ENCODE data around the gene LRRC74B.
"Not testable (repeated sequence)": the region's sequence is repeated elsewhere in the genome, so short reads cannot be mapped to it uniquely, and the experiment has no call there.

Gene LRRC74B

DNA sequence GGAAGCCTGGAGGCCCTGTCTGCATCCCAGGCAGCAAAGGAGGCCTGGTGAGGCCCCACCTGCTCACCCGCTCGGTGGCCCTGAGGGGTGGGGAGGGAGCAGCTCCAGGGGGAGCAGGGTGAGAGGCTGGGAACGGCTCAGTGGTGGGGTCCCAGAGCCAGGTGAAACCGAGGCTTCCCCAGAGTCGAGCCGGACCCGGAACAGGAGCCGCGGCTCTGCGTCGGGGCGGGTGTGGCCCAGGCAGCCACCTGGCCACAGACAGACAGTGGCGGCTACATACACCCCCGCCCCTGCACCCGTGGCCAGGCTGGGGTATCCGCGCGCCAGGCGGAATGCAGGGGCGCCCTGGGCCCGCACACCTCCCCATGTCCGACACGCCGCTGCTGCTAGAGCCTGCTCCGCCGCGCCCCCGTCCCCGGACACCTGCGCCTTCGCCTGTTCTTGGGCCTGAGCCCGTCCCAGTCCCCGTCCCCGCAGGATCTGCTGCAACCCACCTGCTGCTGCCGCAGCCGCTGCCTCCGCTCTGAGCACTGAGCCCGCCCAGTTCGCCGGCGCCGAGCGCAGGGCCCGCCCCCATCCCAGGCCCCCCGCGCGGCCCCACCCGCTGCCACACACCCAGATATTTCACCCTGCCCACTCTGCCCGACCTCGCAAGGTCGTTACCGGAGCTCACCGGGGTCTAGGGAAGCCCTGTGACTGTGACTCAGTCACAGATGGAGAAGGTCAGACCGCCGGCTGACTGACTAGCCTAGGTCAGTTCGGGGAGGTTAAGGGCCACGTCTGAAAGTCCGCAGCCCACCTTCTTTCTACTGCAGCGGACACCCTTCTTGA lies 13.5 kb upstream of the LRRC74B start, which contains the start of gene SLC7A4:
Gene SLC7A4 (minus strand): TSS at position 525 of the 831 bp plus-strand sequence. CDS start 749 bp downstream, outside the sequence.
- peak; percentile 27 for DNase-seq (ENCODE audit: low spot score)

DNA sequence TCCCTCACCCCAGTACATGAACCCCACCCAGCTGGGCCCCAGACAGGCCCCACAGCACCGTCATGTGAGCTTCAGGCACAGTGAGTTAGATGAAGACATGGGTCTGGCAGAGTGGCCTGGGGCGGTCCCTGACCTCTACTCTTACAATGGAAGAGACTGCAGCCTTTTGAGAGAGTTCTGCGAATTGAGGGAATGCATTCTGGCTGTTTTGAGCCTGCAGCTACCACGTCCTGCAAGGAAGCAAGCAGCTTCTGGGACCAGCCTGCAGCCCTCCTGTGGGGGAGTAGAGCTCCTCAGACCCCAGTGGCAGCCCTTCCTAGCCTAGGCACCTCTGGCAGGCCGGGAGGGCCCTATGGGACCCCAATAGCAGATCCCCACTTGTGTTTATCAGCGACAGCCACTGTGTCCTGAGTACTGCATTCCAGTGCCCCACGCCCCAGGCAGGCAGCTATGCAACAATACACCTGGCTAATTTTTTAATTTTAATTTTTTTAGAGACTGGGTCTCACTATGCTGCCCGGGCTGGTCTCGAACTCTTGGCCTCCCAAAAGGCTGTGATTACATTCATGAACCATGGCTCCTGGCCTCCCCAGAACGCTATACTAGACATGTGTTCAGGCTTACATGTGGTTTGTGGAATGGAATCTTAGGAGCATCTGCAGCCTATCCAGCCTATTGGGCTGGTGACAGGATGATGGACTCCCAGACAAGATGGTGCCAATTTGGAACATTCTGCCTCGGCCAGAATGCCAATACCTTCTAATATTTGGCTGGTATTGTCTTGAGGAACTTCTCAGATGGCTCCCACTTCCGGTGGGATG lies 12.7 kb upstream of the LRRC74B start:
- DNase-seq (ENCODE audit: low spot score): no peak

DNA sequence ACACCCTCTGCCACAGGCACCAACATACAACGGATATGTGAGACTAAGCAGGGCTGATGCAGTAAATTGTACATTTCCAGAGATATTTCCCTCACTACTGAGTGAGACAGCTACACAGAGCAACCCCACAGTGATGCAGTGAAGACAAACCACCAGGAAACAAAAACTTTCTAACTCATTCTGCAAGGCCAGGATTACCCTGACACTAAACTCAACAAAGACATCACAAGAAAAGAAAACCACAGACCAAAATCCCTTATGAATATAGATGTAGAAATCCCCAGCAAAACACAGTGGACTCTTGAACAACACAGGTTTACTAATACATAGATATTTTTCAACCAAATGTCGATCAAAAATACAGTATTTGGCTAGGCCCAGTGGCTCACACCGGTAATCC lies 11.9 kb upstream of the LRRC74B start:
- no peak for DNase-seq (ENCODE audit: low spot score)

- no peak for DNase-seq (ENCODE audit: low spot score)
Observed at GRCh38 chr22:21034989-21035388, 10.8 kb upstream of the LRRC74B start.

GRCh38 chr22:21038405-21038804 lies 7.3 kb upstream of the LRRC74B start:
- no peak for DNase-seq (ENCODE audit: low spot score)

DNA sequence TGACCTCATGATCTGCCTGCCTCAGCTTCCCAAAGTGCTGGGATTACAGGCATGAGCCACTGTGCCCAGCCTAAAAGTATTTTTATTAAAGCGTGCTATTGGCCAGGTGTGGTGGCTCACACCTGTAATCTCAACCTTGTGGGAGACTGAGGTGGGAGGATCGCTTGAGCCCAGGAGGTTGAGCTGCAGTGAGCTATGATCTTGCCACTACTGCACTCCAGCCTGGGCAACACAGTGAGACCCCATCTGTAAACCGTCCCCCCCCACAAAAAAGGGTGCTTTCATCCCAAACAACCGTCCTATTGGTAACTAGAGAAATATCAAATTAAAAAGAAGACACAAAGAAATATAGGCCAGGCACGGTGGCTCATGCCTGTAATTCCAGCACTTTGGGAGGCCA lies 6.6 kb upstream of the LRRC74B start:
- DNase-seq (ENCODE audit: low spot score): not testable (repeated sequence)

GRCh38 chr22:21041937-21042336 lies 3.8 kb upstream of the LRRC74B start:
- DNase-seq (ENCODE audit: low spot score): no peak

DNA sequence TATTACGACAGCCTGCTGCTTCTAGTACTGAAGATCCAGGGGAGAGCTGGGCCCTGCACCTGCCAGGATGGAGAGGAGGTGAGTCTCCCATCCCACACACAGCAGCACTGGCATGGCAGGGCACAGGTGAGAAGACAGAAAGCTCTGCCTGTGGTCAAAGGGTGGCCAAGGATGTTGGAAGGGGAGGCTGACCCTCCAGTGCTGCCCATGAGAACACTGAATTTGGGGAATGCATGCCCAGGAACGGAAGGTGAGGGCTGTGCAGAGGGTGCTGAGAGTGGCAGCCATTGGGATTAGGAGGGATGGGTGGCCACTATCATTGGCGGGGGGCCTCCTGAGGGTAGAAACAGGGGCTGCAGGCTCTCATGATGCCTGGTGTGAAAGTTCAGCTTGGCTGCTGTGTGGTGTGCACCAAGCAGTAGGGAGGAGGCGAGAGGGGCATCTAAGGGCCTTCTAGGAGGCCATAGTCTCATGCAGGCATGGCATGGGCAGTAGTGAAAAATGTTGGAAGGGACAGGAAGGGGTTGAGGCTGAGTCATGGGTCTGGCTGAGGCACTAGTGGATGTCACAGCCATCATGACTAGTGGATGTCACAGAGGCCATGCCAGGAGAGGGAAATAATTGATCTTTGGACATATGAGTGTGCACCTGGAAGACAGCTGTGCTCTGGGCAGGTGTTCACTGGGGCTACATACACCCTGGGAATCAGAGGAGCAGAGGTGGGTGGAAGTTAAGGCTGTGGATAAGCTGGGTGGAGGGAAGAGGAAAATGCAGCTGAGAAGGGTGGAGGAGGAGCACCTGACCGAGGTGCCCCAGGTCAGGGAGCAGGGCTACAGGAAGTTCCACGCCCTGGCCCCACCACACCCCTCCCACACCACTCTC lies 2.5 kb upstream of the LRRC74B start:
- DNase-seq (ENCODE audit: low spot score): peak; percentile 16

DNA sequence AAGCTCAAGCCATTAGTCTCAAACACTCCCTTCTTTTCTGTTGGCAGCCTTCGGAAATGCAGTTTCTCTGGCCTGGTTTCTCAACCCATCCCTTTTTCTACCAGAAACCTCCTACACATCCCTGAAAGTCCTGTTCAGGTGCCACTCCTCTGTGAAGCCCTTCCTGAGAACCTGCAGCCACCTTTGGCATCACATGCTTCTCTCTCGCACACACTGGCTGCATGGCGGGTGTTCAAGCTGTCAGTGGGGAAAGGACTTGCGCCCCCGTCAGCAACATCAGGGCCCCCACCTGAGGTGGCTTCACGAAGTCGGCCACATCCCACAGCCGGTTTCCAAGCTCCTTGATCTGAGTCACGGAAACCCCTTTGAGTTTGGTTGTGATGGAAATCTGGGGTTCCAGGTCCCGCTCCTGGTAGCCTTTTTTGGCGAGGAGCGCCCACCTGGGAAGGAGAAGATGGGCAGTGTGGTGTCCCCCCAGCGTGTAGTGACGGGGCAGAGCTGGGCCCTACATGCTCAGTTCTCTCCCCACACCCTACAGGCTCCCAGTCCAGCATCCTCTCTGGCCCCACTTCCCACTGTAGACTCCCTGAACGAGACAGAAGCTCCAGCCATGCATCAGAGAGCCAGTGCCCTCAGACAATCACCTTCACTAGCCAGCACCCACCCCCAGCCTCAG lies 1.7 kb upstream of the LRRC74B start:
- DNase-seq (ENCODE audit: low spot score): peak; percentile 16

GRCh38 chr22:21044931-21045584 lies 688 bp upstream of the LRRC74B start:
- DNase-seq (ENCODE audit: low spot score): peak; percentile 44

GRCh38 chr22:21047035-21047661 lies 1.4 kb downstream of the LRRC74B start:
- peak; percentile 17 for DNase-seq (ENCODE audit: low spot score)

DNA sequence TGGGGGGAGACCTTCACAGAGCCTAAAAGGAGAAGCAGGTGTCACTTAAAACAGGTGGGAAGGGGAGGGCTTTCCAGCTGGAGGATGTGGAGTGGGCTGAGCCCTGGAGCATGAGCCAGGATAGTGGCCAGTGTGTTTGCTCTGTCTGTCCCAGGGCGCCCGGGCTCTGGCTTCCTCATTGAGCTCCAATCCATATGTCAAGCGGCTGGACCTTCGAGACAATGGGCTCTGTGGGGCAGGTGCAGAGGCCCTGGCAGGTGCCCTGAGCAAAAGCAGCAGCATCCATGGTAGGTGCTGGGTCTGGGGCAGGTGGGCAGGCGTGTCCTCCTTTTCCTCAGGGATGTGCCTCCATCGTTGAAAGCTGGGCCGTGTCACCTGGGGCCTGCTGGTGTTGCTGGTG lies 2.0 kb downstream of the LRRC74B start:
- peak; percentile 3 for DNase-seq (ENCODE audit: low spot score)

DNA sequence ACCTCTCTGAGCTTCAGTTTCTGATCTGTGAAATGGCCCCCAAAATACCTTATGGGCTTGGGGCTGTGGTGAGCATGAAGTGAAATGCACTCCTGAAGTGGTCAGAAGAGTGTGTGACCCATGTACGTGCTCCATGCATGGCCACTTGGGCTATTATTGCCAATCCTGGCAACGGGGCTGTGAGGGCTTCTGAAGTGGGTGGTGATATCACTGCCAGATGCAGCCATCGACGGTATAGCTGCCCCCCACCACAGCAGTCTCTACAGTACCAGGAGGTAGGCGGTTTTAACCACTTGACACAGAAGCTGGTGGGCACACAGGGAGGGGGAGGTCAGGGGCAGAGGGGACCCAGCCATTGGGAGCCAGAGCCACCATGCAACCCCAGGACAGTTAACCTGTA lies 2.7 kb downstream of the LRRC74B start:
- not testable (repeated sequence) for DNase-seq (ENCODE audit: low spot score)

- DNase-seq (ENCODE audit: low spot score): not testable (repeated sequence)
Observed at GRCh38 chr22:21048965-21049364, 3.2 kb downstream of the LRRC74B start.

DNA sequence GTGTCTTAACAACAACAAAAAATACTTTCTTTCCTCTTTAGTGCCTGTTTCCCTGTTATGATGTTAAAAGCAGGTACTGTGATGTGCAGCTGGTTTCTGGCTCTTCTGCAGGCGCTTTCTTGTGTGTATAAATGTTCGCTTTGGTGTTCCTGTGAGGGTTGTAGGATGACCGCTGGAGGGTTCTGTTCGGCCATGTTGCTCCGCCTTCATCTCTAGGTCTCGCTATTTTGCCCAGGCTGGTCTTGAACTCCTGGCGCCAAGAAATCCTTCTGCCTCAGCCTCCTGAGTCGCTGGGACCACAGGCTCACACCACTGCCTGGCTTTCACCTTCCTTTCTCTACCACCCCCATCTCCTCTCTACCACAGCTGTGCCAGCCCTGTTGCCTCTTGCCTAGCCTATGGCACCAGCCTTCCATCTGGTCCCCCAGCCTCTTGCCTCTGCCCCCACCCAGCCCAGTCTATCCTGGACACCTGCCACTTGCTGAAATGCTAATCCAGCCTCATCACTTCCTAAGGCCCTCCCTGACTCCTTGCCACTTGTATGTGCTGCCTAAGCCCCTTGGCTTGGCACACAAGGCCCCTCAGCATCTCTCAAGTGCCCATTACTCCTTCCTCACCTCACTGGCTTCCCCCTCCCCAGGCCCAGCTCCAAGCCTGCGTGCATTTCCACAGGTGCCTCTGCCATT lies 5.5 kb downstream of the LRRC74B start:
- DNase-seq (ENCODE audit: low spot score): peak; percentile 65

GRCh38 chr22:21051831-21052400 lies 6.2 kb downstream of the LRRC74B start:
- DNase-seq (ENCODE audit: low spot score): peak; percentile 20

DNA sequence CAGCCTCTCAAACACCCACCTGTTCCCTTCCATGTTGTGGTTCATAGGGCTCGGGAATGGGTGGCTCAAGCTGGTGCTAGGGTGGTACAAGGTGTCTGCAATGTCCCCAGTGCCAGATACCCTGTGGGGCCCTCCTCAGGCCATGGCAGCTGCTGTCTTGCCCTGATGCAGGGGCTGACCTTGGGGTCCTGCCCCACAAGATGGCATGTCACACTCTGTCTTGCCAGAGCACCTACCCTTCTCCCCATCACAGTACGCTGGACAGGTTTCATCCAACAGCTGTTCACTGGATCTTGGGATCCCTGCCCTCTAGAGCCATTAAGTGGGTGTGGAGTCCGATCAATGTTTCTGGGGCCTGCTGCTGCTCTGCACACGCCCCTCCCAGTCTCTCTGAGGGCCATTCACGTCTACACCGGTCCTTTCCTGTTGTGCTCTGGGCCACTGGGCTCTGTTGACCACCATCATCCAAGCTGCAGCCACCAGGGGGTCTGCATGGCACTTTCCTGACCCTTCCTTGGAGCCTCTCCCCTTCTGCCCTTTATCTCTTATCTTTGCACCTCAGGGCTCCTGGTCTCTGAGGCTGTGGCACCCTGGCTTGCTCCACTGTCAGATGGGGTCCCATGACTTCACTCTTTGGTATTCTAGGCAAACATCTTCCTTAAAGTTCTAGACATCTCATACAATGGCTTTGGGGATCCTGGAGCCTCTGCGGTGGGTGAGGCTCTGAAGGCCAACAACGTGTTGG lies 7.1 kb downstream of the LRRC74B start:
- peak; percentile 16 for DNase-seq (ENCODE audit: low spot score)

- peak; percentile 20 for DNase-seq (ENCODE audit: low spot score)
Observed at GRCh38 chr22:21054046-21054713, 8.4 kb downstream of the LRRC74B start.

All from D341Med (cell line).